Hippocampal formation (tissue), 2 donors: ENCODE data around the gene ACVR2A.

Source experiments
- DNase-seq, 2 donors: peaks; one replicate each; lab custom pipeline; 2025; lab: John Stamatoyannopoulos, UW

The ACVR2A gene

DNA sequence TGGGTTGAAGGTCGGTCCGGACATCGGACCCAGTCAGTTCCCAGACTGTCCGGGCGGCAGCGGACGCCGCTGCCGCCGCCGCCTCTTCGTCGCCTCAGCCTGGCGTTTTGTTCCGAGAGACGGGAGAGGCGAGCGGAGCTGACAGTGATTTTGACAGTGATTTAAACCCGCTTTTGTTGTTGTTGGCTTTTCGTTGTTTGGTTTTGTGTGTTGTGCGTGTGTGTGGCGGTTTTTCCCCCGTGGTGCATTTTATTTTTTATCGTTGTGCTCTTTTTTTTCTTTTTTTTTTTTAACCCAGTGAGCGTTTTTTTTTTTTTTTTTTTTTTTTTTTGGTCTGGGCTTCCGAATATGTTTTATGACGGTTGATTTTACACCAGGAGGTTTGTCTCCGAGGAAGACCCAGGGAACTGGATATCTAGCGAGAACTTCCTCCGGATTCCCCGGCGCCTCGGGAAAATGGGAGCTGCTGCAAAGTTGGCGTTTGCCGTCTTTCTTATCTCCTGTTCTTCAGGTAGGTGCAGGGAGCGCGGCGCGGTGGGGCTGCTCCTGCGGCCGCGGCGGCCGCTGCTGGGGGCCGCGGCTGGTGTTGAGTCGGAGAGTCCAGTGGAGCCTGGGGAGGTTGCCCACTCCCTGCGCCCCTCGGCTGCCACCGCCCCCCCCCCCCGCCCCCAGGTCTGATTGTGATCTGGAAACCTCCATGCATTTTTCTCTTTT lies at the start of gene ACVR2A:
TSS of gene ACVR2A (plus strand) at position 333 of the 714 bp plus-strand sequence. CDS start at position 457, 124 bp downstream.
- peak; percentile 36 to 59 for DNase-seq

DNA sequence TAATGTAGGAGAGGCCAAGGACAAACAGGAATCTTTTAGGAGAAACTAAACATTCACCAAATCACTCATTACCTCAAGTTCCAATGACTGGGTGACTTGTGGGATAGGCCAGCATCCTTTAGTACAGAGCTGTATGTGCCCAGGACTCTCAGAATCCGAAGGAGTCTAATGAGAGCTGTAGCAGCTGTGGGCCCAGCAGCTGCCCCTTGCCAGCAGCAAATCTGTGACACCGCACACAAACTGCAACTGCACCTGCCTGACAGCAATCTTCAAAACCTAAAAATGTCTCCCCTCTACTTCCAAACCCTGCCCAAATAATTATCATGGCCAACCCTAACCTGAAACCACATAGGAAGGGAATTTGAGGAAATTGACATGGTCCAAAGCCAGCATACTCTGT lies 44.5 kb upstream of the ACVR2A start:
- no peak for DNase-seq

DNA sequence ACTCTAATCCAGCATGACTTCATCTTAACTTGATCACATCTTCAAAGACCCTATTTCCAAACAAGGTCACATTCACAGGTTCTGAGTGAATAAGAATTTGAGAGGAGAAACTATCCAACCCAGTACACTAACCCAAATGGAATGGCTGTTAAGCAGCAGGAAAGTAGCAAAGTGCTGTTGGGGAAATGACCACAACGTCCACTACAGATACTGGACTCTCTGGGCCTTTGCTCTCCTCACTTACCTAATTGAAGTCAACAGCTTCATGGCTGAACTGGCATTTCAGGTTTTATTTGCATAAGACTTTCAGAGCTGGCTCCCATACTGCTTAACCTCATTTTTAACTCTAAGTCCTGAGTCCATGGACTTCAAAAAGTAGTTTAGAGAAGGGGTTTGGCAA lies 38.0 kb upstream of the ACVR2A start:
- DNase-seq: no peak

DNA sequence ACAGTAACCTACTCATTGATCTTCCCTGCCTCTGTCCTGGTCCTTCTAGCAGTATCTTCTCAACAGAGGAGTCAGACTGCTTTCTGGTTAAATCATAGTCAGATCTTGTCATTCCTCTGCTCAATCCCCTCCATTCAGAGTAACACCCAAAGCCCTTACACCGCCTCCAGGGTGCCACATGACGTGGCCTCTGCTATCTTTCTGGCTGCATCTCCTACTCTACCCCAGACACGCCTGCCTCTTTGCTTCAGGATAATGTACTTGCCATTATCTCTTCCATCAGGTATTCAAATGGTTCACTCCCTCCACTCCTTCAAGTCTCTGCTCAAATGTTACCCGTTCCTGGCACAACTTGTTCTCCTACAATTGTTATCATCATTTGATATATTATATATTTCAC lies 36.3 kb upstream of the ACVR2A start:
- no peak for DNase-seq

DNA sequence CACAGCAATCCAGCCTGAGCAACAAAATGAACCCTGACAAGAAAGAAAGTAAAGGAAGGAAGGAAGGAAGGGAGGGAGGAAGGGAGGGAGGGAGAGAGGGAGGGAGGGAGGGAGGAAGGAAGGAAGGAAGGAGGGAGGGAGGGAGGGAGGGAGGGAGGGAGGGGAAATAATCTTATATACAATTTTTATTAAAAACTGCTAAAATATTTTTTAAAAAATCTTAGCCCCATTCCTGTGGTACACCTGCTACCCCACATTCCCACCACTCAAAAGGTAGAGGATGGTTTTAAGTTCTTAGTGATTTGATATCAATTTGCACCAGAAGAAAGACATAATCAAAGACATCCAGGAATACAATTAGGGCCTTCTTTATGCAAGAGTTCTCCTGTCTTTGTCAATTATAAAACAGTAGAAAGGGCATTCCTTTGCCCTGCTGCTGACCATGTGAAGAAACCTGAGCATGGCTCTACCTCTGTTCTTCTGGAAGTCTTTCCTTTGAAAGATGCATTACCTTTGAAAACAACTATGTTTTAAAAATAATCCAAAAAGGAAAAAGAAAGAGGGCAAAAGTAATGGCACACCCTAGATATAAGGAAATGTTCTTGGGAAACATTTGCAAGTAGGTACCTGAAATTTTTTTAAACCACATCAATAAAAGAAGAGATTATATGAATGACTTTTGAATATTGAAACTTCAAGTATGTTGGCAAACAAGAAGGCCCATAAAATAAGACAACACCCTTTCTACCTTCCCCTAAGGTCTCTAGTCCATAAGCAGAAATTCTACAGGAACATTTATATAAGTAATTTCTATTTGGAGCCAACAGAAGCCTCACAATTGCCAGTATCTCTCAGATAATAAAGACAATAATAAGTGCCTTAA lies 33.7 kb upstream of the ACVR2A start:
- no peak for DNase-seq

DNA sequence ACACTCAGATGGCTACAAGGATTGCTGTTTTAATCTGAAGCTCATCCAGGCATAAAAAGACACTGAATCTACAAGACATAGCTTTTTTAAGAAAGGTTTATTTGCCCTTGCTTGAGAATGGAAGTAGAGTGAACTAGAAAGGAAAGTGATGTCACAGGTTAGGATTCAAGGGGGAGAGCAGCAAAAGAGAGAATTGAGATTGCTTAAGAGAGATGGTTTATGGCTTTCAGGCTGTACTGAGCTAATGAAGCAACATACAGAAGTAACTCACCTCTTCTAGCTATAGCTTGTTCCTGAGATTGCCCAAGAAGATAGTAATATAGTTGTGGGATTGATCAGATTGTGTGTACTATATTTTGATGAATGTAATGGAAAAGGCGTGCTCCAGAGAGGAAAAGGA lies 26.1 kb upstream of the ACVR2A start:
- no peak for DNase-seq

DNA sequence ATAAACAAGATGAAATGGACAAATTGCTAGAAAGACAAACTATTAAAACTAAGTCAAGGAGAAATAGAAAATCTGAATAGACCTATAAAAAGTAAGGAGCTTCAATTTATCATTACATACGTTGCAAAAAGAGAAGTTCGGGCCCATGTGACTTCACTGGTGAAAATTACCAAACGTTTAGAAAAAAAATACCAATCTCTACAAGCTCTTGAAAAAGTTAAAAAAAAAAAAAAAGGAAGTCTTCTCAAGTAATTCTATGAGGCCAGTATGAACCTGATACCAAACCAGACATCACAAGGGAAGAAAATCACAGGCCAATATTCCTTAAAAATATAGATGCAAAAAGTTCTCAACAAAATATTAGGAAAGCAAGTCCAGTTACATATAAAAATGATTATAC lies 20.2 kb upstream of the ACVR2A start:
- DNase-seq: no peak

DNA sequence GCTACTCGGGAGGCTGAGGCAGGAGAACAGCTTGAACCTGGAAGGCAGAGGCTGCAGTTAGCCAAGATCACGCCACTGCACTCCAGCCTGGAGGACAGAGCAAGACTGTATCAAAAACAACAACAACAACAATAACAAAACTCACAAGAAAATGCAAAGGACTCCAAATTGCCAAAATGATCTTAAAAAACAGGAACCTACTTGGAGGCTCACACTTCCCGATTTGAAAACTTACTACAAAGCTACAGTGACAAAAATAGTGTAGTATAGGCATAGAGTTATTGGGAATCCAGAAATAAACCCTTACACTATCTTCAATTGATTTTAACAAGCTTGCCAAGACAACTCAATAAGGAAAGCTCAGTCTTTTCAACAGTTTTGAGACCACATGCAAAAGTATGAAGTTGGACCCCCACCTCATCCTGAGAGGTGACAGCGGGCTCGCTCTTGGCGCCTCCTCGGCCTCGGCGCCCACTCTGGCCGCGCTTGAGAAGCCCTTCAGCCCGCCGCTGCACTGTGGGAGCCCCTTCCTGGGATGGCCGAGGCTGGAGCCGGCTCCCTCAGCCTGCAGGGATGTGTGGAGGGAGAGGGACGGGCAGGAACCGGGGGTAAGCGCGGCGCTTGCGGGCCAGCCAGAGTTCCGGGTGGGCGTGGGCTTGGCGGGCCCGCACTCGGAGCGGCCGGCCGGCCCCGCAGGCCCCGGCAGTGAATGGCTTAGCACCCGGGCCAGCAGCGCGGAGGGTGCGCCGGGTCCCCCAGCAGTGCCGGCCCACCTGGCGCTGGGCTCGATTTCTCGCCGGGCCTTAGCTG lies 18.3 kb upstream of the ACVR2A start:
- DNase-seq: no peak

DNA sequence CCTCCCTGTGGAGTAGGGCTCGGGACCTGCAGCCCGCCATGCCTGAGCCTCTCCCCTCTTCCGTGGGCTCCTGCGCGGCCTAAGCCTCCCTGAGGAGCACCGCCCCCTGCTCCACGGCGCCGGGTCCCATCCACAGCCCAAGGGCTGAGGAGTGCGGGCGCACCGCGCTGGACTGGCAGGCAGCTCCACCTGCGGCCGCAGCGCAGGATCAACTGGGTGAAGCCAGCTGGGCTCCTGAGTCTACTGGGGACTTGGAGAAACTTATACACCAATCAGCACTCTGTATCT lies 17.8 kb upstream of the ACVR2A start:
- DNase-seq: no peak

DNA sequence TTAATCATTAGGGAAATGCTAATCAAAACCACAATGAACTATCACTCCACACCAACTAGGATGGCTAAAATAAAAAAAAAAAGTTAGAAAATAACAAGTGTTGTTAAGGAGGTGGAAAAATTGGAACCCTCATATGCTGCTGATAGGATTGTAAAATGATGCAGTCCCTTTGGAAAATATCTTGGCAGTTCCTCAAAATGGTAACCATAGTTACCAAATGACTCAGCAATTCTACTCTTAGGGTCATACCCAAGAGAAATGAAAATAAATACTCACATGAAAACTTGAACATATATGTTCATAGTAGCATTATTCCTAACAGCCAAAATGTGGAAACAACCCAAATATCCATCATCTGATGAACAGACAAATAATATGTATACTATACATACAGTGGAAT lies 15.7 kb upstream of the ACVR2A start:
- DNase-seq: no peak

DNA sequence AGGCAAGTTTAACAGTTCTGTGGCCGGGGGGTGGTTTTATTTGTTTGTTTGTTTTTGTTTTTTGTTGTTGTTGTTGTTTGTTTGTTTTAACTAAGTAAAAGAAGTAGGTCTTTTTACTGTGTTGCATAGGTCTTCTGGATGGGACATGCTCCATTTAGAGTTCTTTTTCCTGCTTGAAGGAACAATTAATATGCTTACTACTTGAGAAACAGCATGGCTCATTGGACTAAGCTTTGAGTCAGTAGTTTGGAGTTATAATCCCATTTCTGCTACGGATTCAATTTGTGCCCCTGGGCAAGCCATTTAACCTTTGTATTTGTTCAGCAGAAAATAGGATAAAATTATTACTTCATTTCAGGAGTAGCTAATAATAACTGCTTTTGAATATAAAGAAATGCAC lies 8.7 kb upstream of the ACVR2A start:
- DNase-seq: no peak

DNA sequence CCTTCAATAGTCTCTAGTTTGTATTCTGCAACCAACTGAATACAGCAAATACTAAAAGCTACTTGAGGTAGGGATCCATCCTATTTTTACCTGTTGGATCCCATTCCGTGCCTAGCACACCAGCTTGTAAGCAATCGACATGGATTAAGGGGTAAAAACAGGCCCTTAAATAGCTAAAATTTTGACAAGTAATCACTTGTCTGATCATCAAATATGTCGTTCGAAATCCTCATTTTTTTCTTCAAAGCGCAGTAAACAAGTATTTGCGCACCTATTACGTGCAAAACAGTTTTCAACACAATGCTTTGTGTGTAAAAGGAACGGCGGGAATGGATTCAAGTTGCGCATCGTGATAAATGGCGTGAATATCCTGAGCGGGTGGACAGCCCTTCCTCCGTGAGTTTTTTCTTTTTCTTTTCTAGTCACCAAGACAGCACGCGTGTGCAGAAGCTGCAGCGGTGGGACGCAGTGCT lies 1.4 kb upstream of the ACVR2A start:
- no peak for DNase-seq

DNA sequence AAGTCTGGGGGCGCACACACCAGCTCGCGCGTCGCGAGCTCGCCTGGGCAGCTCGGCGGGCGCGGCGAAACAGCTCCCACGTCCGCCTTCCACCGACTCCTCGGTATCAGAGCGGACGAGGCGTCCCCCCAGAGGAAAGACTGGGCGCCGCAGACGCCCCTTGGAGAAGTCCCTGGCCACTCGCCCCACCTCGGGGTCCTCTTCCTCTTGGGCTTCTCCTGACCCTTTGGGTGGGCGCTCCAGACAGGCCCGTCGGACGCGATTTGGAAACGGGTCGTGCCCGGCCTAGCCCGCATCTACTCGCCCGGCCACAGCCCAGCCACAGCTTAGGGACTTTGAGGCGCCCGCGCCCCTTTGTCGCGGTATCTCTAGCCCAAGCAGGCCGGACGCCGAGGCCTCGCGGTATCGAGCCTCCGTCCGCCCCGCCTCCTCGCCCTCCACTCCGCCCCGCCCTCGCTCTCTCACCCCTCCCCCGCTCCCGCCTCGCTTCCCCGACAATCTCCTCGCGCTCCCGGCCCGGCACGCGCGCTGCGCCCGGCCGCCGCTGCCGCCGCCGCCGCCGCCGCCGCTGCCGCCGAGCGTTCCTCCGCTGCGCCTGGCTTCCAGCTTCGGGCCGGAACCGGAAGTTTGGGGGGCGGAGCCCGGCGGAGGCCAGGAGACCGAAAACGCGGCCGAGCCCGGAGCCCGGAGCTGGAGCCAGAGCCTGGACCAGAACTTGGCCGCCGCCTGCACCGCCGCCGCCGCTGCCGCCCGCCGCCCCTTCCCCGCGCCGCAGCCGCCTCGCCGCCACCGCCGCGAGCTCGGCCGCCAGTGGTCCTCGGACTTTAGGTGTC lies 749 bp upstream of the ACVR2A start:
- peak; percentile 87 to 97 for DNase-seq

DNA sequence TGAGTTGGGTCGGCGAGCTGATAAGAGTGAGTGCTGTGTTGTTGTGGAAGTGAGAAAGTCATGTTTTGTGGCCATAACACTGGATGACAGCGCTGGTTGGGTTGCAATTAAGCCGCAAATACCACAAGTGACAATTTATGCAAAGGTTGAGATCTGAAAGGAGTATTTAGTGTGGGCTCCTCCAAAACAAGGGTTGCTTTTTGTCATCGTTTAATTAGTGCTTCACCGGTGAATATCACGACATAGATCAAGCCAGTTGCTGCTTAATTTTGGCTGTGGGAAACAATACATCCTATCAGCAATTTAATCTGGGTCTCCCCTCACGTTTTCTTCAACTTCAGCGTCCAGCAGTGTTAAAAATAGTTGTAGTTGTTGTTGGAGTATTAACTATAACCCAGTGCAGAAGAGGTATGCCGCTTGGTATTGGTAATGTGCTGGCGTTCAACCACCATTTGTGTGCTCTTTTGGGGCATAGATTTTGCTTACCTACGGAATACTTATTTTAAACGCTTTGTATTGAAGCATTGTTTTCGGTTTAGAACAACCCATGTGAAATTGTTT lies 662 bp downstream of the ACVR2A start:
- no peak for DNase-seq

DNA sequence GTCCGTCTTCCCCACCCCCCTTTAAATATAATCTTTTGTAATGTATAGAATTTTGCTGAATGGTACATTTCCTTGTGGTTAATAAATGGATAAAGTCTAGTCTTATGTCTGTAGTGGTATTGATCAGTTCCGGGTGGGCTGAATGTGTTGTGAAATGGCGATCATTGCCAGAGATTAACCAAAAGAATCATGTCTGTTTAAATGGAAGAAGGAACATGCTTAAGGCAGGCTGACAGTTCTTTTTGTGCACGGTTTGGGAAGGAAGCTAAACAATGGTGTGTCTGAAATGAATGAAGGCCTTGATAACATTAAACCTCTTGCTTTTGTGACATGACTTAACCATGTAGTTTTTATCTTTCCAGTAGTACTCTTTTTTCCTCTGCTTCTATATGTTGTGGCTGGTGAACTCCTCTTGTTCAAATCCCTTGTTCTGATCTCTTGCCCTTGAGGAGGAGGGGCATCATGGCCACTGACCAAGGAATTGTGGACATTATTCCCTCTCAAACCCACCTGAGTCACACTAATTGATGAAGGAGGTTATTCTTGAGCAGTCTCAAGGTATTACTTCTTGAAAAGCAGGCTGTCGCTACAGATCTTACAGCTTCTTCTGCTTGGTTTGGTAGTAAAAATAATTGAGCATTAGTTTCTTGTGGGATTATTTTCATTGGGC lies 1.7 kb downstream of the ACVR2A start:
- peak in 1 of 2 donors; percentile 14 for DNase-seq

DNA sequence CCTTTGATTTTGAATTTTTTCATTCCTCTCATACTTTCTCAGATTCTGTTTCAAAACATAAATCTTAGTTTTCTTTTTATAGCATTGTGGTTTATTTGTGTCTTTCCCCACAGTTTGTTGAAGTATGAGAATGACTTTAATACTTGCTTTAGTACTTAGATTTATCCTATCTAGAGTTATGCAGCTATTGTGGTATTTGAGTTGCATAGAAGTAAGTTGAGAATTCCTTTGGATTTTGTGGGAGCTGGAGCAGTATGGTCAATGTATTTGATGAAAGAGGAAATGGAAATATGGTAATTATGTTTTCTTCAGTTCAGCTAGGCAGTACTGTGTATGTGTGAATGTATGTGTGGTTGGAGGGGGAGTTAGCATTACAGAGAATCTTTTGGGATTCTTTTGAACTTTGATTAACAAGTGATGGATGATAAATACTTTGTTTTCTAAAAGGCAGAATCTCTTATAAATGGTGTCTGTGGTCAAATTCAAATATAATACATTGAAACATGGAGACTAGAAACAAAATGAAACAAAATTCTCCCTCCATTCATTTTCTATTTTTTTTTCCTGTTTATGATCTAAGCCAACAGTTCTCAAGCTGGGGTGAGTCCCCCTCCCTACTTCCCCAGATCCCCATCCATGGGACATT lies 3.0 kb downstream of the ACVR2A start:
- no peak for DNase-seq

DNA sequence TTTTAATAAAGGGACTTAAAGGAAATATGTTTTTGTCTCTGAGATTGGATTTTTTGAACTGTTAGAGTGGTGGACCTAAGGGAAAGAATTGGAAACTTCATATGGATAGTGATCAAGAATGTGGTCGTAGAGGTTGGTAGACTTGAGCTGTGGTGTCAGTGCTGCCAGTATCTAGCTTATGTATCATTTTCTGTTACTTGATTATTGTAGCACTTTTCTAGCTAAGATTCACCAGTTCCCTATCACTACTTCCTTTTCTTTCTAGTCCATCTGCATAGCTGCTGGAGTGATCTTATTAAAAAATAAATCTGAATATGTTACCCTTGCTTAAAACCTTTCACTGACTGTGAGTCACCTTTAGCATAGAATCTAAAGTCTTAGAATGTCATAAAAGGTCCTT lies 6.0 kb downstream of the ACVR2A start:
- DNase-seq: no peak

DNA sequence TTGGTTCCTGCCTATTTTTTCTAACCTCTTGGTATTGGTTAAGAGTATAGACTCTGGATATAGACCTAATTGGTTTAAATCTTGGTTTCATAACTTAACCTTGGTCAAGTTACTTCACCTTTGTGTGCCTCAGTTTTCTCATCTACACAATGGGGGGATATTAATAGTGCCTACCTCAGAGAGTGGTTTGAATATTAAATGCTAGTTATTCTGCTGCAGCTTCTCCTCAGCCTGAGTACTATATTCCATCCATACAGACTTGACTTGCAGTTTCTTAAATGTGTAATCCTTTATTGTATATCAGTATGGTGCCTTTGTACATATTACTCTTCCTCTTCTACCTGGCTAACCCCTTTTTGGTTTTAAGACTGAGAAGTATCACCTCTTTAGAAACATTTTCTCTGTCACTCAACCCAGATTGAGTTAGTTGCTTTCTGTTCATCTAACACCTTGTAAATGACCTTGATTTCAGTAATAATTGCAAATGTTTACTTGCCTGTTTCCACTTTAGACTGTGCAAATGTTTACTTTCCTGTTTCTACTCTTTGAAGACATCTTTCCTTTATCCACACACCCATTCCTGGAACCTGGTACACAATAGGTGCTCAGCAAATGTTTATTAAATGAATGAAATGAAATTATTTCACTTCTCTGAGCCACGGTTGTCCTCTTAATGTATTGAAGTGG lies 6.6 kb downstream of the ACVR2A start:
- no peak for DNase-seq

DNA sequence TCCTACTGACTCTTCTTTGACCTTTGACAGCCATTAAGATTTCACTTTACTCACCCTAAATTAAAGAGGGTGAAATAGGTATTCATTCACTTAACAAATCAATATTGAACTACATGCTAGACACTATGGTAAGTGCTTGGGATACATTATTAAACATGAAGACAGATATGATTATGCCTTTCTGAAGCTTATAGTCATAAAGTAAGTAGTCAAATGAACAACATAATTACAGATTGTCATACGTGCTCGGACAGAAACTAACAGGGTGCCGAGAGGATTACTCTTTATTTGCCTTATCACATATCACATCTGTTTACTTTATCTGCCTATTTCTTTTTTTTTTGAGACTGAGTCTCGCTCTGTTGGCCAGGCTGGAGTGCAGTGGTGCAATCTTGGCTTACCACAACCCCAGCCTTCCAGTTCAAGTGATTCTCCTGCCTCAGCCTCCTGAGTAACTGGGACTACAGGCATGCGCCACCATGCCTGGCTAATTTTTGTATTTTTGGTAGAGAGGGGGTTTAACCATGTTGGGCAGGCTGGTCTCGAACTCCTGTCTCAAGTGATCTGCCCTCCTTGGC lies 9.8 kb downstream of the ACVR2A start:
- DNase-seq: no peak
